ENCODE data around the gene NINL.

- TF ChIP-seq POLR2A (IDR thresholded peaks at IDR 0.05; ENCODE audit: control extremely low read depth in 1 of 2, low read depth in 2 of 2, low read length in 2 of 2) = no peak
- no peak for TF ChIP-seq CHD1 (IDR thresholded peaks at IDR 0.05; ENCODE audit: low read depth, low read length)
- no peak for TF ChIP-seq GTF2F1 (IDR thresholded peaks at IDR 0.05; ENCODE audit: borderline replicate concordance, low read depth, low read length)
- no peak for TF ChIP-seq CTCF (IDR thresholded peaks at IDR 0.05; ENCODE audit: control extremely low read depth in 1 of 3, insufficient read depth in 1 of 3, low read depth in 1 of 3, low read length in 3 of 3)
Observed at GRCh38 chr20:25460566-25461280, 124.6 kb downstream of the NINL start.
